ENCODE results near the gene IL3. TPM values are rescaled to one million over a fixed set of nuclear protein-coding genes. Genes with fewer than 3 reads are reported as not detected.

IL3 gene
- polyA plus RNA-seq, 1 donor: not detected

DNA sequence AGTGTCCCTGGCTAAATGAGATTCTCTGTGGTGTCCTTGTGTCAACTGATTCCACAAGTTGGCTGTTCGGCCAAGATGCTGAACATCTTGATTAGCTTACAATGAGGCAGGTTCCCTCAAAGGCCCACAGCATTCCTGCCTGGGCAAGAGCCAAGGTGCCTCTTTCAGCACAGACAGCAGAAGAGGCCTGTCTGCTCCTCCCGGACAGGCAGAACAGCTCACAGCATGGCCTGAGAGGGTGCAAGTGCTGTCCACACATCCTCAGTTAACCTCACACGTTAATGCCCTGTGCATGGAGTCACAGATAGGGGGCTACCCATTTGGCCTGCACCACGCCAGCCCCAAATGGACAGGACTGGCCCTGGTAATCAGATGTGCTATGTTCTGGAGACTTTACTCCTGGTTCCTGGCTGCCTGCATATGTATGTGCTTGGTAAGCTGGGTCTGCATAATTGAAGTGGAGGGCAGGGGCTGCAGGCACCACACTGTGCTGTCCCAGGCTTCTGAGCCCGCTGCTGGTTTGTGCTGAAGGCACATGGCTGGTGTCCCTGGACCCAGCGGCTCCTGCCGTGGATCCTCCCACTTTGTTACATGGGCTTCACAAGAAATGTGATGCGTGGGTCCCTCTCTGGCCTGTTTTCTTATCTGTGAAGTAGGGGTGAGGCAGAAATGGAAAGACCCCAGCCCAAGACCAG lies 22.0 kb downstream of the IL3 start:
- H3K27me3 ChIP-seq (ENCODE audit: control insufficient read depth, insufficient read depth, low read length): no peaks in the 10 kb centered on the region
- no peak for DNase-seq
- H3K9me3 ChIP-seq (ENCODE audit: control insufficient read depth, low read depth, low read length): no peaks in the 10 kb centered on the region
- no peak overlapping the region for H3K27ac ChIP-seq (ENCODE audit: low read length)
- WGBS (ENCODE audit: insufficient coverage, low lambda C conversion rate): no CpG with 5 or more reads among the region's 8 CpGs
- no peaks in the 10 kb centered on the region for H3K4me1 ChIP-seq (ENCODE audit: control insufficient read depth, insufficient read depth, low read length)
- H3K4me3 ChIP-seq (ENCODE audit: low read length): no peak overlapping the region
- no peaks in the 10 kb centered on the region for H3K36me3 ChIP-seq (ENCODE audit: control insufficient read depth, insufficient read depth, low read length)

DNA sequence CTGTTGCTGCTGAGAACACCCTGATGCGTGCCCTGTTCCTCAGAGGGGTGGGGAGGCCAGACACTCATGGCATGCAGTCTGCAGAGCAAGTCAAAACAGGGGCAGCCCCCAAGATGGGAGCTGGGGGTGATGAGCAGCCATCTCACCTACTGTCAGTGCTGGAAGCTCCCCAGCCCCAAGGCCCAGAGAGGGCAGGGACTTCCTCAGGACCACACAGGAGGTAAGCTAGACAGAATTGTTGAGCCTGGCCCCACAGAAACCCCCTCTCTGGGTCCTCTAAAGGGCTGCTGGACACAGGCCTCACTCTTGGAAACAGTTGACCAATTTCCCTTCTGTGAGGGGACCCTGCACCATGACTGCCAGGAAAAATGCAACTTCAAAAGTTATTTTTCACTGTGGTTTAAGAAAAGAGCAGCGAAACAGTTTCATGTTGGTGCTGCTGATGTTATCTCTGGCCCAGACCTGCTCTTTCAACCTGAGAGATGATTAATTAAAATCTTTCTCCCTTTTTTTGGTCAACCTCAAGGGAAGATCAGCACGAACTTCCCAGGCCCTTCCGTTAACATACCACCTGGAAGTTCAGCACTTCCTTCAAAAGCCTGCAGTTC lies 22.7 kb downstream of the IL3 start:
- H3K36me3 ChIP-seq (ENCODE audit: control insufficient read depth, insufficient read depth, low read length): no peaks in the 10 kb centered on the region
- H3K27ac ChIP-seq (ENCODE audit: low read length): no peak overlapping the region
- H3K9me3 ChIP-seq (ENCODE audit: control insufficient read depth, low read depth, low read length): no peaks in the 10 kb centered on the region
- no peak for DNase-seq
- H3K27me3 ChIP-seq (ENCODE audit: control insufficient read depth, insufficient read depth, low read length): no peaks in the 10 kb centered on the region
- H3K4me1 ChIP-seq (ENCODE audit: control insufficient read depth, insufficient read depth, low read length): no peaks in the 10 kb centered on the region
- H3K4me3 ChIP-seq (ENCODE audit: low read length): no peak overlapping the region
- 80% methylated on average over 1 of the region's 4 CpGs for WGBS (ENCODE audit: insufficient coverage, low lambda C conversion rate)

DNA sequence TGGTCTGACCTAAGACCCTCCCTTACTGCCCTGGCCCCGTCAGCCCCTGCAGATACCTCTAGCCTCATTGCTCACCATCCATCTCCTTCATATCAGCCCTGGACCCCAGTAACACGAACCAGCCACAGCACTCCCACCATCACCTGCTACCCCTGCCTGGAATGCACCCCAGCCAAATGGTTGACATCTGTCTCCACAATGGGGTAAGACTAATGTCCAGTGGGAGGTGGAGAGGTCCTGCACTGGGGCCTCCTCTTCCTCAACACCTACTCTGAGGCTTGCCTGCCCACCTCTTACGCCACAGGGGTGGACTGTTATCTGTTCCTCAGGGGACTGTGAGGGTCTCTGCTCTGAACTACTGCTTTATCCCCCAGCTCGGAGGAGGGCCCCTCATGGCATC lies 25.2 kb downstream of the IL3 start:
- no peak for DNase-seq
- H3K9me3 ChIP-seq (ENCODE audit: control insufficient read depth, low read depth, low read length): no peaks in the 10 kb centered on the region
- no CpG with 5 or more reads among the region's 4 CpGs for WGBS (ENCODE audit: insufficient coverage, low lambda C conversion rate)
- no peaks in the 10 kb centered on the region for H3K27me3 ChIP-seq (ENCODE audit: control insufficient read depth, insufficient read depth, low read length)
- H3K27ac ChIP-seq (ENCODE audit: low read length): no peak overlapping the region
- no peak overlapping the region for H3K4me3 ChIP-seq (ENCODE audit: low read length)
- H3K4me1 ChIP-seq (ENCODE audit: control insufficient read depth, insufficient read depth, low read length): no peaks in the 10 kb centered on the region
- H3K36me3 ChIP-seq (ENCODE audit: control insufficient read depth, insufficient read depth, low read length): no peaks in the 10 kb centered on the region

DNA sequence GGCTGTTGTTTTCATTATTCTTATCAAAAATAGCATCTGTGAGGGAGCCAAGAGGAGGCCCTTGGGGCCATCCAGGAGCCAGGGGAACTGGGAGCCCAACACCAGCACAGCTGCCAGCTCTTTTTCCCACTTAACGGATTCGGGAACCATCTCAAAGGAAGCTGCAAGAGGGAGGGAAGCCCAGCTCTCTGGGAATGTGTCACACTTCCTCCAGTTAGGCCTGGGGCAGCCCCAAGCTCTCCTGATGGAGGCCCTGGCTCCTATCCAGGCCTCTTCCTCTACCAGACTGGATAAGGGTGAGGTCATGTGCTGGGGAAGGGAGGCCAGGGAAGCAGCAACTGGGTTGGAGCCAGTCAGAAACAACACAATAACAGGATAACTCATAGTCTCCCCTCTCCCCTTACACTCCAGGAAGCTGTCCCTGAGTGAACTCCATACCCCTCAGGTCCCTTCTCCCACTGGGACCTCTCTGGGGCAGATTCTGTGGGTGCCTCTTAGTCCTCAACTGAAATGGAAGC lies 25.9 kb downstream of the IL3 start:
- no CpG with 5 or more reads among the region's 2 CpGs for WGBS (ENCODE audit: insufficient coverage, low lambda C conversion rate)
- no peaks in the 10 kb centered on the region for H3K4me1 ChIP-seq (ENCODE audit: control insufficient read depth, insufficient read depth, low read length)
- no peaks in the 10 kb centered on the region for H3K36me3 ChIP-seq (ENCODE audit: control insufficient read depth, insufficient read depth, low read length)
- H3K27ac ChIP-seq (ENCODE audit: low read length): no peak overlapping the region
- no peaks in the 10 kb centered on the region for H3K9me3 ChIP-seq (ENCODE audit: control insufficient read depth, low read depth, low read length)
- H3K4me3 ChIP-seq (ENCODE audit: low read length): no peak overlapping the region
- no peaks in the 10 kb centered on the region for H3K27me3 ChIP-seq (ENCODE audit: control insufficient read depth, insufficient read depth, low read length)
- peak in 1 of 2 donors; percentile 15 for DNase-seq

DNA sequence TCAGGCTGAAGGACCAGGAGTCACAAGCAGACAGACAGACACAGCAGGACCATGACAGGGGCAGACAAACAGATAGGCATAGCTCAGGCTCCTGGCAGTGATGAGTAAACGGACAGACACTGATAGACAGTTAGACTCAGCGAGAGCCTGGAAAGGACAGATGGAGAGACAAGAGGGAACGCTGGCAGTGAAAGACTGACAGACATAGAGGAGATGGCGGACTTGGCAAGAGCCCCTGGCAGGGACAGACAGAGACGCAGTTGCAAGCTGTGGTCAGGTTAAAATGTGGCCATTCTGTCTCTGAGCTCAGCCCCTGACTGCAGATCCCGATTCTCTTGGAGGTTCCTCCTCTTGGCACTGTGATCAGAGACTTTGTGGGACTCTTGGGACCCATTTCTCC lies 26.7 kb downstream of the IL3 start:
- H3K9me3 ChIP-seq (ENCODE audit: control insufficient read depth, low read depth, low read length): no peaks in the 10 kb centered on the region
- no peak overlapping the region for H3K4me3 ChIP-seq (ENCODE audit: low read length)
- 60% methylated on average over 1 of the region's 6 CpGs for WGBS (ENCODE audit: insufficient coverage, low lambda C conversion rate)
- no peak for DNase-seq
- H3K36me3 ChIP-seq (ENCODE audit: control insufficient read depth, insufficient read depth, low read length): no peaks in the 10 kb centered on the region
- no peaks in the 10 kb centered on the region for H3K4me1 ChIP-seq (ENCODE audit: control insufficient read depth, insufficient read depth, low read length)
- no peak overlapping the region for H3K27ac ChIP-seq (ENCODE audit: low read length)
- H3K27me3 ChIP-seq (ENCODE audit: control insufficient read depth, insufficient read depth, low read length): no peaks in the 10 kb centered on the region

DNA sequence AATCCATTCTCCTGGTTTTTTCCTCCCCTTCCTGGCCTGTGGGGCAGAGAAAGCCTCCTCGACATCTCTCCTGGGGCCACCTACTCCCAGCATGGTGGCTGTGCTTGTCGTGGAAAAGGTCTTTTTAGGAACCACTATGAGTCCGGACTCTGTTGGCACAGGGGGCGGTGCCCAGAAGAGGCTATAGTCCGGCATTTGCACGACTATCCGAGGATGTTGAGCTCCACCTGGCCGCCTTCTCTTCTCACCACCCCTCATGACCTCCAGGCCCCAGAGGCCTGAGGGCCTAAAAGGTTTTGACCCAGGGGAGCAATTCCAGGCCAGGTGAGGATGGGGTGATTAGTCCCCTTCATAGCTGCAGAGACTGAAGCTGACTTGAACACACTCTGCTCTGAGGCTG lies 27.2 kb downstream of the IL3 start:
- H3K9me3 ChIP-seq (ENCODE audit: control insufficient read depth, low read depth, low read length): no peaks in the 10 kb centered on the region
- no peaks in the 10 kb centered on the region for H3K36me3 ChIP-seq (ENCODE audit: control insufficient read depth, insufficient read depth, low read length)
- no peaks in the 10 kb centered on the region for H3K4me1 ChIP-seq (ENCODE audit: control insufficient read depth, insufficient read depth, low read length)
- H3K27ac ChIP-seq (ENCODE audit: low read length): no peak overlapping the region
- H3K27me3 ChIP-seq (ENCODE audit: control insufficient read depth, insufficient read depth, low read length): no peaks in the 10 kb centered on the region
- WGBS (ENCODE audit: insufficient coverage, low lambda C conversion rate): no CpG with 5 or more reads among the region's 8 CpGs
- DNase-seq: no peak
- no peak overlapping the region for H3K4me3 ChIP-seq (ENCODE audit: low read length)

DNA sequence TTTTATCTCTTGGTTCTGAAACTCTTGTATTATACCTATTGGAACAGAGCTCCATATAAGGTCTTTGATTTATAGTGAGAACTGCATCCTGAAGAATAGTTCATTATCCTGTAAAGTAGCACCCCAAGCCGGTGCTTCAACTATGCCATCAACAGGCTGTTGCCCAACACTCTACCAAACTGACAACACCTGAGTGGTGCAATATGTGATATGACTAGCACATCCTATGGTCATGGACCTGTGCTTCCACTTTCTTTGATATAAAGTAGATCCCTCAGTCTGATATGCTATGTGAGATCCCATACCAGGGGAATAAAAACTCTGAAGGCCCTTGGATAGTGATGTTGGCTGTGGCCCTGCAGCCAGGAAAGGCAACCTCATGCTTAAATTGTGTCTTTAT lies 28.9 kb downstream of the IL3 start:
- no peaks in the 10 kb centered on the region for H3K36me3 ChIP-seq (ENCODE audit: control insufficient read depth, insufficient read depth, low read length)
- no peak overlapping the region for H3K27ac ChIP-seq (ENCODE audit: low read length)
- WGBS (ENCODE audit: insufficient coverage, low lambda C conversion rate): 100% methylated on average over 1 of the region's 1 CpG
- no peaks in the 10 kb centered on the region for H3K4me1 ChIP-seq (ENCODE audit: control insufficient read depth, insufficient read depth, low read length)
- no peaks in the 10 kb centered on the region for H3K9me3 ChIP-seq (ENCODE audit: control insufficient read depth, low read depth, low read length)
- no peak for DNase-seq
- H3K27me3 ChIP-seq (ENCODE audit: control insufficient read depth, insufficient read depth, low read length): no peaks in the 10 kb centered on the region
- no peak overlapping the region for H3K4me3 ChIP-seq (ENCODE audit: low read length)

DNA sequence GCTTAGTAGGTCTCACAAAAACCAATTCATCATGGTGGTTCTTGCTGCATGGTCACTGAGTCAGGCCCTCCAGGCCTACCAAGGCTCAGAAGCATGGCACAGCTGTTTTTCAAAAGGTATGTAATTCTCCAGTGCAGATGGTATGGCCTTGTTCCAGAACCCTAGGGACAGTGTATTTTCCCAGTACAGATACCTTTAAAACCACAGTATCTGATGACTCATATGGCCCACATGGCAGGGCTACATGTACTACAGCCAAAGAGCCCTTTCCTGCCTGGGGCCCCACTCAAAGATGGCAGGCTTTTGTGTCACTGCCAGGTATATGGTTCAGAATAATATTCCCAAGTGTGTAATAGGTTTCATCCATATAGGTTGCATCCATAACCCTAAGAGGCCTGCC lies 29.7 kb downstream of the IL3 start:
- H3K27me3 ChIP-seq (ENCODE audit: control insufficient read depth, insufficient read depth, low read length): no peaks in the 10 kb centered on the region
- H3K9me3 ChIP-seq (ENCODE audit: control insufficient read depth, low read depth, low read length): no peaks in the 10 kb centered on the region
- H3K36me3 ChIP-seq (ENCODE audit: control insufficient read depth, insufficient read depth, low read length): no peaks in the 10 kb centered on the region
- no peak overlapping the region for H3K4me3 ChIP-seq (ENCODE audit: low read length)
- no peak for DNase-seq
- H3K4me1 ChIP-seq (ENCODE audit: control insufficient read depth, insufficient read depth, low read length): no peaks in the 10 kb centered on the region
- no peak overlapping the region for H3K27ac ChIP-seq (ENCODE audit: low read length)

DNA sequence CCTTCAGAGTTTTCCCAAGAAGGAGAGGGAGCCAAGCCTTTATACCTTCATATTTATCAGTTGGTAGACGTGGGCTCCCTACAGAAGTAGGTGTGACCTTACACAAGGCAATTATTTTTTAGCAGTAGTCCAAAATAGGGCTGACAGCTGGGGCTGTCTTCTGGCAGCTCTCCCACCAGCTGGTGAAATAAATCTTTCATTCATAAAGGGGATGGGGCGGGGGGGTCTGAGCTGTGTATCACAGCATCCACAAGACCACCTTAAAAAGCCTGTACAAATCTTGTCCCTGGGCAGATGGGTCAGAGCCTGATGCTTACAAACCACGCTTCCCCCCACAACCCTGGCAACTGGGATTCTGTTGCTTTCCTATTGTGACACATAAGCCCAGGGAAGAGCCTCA lies 32.8 kb downstream of the IL3 start:
- no peaks in the 10 kb centered on the region for H3K36me3 ChIP-seq (ENCODE audit: control insufficient read depth, insufficient read depth, low read length)
- no peaks in the 10 kb centered on the region for H3K27me3 ChIP-seq (ENCODE audit: control insufficient read depth, insufficient read depth, low read length)
- DNase-seq: no peak
- H3K9me3 ChIP-seq (ENCODE audit: control insufficient read depth, low read depth, low read length): no peaks in the 10 kb centered on the region
- H3K4me3 ChIP-seq (ENCODE audit: low read length): no peak overlapping the region
- H3K4me1 ChIP-seq (ENCODE audit: control insufficient read depth, insufficient read depth, low read length): no peaks in the 10 kb centered on the region
- no peak overlapping the region for H3K27ac ChIP-seq (ENCODE audit: low read length)
- WGBS (ENCODE audit: insufficient coverage, low lambda C conversion rate): no CpG with 5 or more reads among the region's 3 CpGs

DNA sequence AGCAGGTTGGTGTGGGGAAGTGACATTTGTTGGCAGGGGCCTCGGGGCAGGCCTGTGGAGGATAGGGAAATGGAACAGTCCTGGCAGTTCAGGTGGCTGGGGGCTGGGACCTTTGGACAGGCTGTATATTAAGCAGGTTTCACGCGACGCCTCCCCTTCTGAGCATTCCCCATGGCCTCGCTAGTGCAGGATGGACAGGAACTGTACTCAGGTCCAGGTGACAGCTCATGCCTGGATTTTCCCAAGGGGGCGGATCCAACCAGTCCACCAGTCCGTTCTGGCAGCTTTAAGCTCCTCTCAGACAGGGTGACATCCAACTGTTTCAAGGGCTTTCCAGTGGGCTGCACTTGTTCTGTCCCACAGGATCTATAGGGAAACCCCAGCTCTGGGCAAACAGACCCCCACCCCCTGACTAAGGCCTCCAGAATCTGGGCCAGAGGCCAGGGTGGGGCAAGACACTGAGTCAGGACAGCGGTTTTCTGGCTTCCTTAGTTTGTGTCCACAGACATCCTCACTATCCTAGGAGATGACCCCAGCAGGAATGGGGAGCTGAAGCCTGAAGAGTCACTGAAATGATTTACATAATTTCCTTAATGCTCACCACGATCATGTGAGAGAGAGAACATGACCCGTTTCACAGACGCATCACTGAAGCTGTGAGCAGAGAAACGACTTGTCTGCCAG lies 34.1 kb downstream of the IL3 start:
- DNase-seq: peak in 1 of 2 donors; percentile 8
- Histone ChIP-seq H3K9me3 (ENCODE audit: control insufficient read depth, low read depth, low read length) (no peaks in the 10 kb centered on the region), H3K4me3 (ENCODE audit: low read length) (no peak overlapping the region), H3K27ac (ENCODE audit: low read length) (no peak overlapping the region), H3K27me3 (ENCODE audit: control insufficient read depth, insufficient read depth, low read length) (no peaks in the 10 kb centered on the region), H3K36me3 (ENCODE audit: control insufficient read depth, insufficient read depth, low read length) (no peaks in the 10 kb centered on the region), H3K4me1 (ENCODE audit: control insufficient read depth, insufficient read depth, low read length) (no peaks in the 10 kb centered on the region)
- WGBS (ENCODE audit: insufficient coverage, low lambda C conversion rate): 89% methylated on average over 3 of the region's 12 CpGs
